ENCODE results near the gene PLAC1. TPM values are rescaled to one million over a fixed set of nuclear protein-coding genes. Genes with fewer than 3 reads are reported as not detected.

PLAC1 gene
- total RNA-seq, 1 experiment from 2014 or later = 2.7 TPM

DNA sequence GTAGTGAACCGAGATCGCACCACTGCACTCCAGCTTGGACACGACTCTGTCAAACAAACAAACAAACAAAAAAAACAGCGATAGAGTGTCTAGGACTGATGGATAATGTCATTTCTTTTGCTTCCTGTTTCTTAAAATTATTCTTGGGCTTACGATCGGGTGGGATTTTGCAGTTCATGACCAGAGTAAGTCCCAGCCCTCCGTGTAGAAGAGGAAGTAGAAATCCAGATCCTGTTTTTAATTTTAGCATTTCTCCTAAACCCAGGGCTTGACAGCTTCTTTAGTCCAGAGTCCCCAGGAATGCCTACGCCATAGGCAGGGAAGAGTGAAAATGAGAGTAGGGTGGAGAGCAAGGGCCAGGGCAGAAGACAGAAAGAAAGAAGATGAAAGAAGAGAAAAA lies 104.0 kb downstream of the PLAC1 start:
- Mint-ChIP-seq H3K27ac (ENCODE audit: unreplicated experiment) (no peak overlapping the region), H3K4me3 (ENCODE audit: unreplicated experiment) (no peak overlapping the region), H3K27me3 (ENCODE audit: insufficient read depth, unreplicated experiment) (no peaks in the 10 kb centered on the region), H3K9me3 (ENCODE audit: unreplicated experiment) (no peaks in the 10 kb centered on the region), H3K36me3 (ENCODE audit: insufficient read depth, unreplicated experiment) (peaks cover 9% of the 10 kb centered on the region), H3K4me1 (ENCODE audit: low read depth, unreplicated experiment) (no peaks in the 10 kb centered on the region)
- POLR2A ChIA-PET = no interaction called here
- no peak overlapping the region for H3K4me3 ChIP-seq (ENCODE audit: low read depth, low read length)
- no peaks in the 10 kb centered on the region for H3K27me3 ChIP-seq (replicated peaks; ENCODE audit: control insufficient read depth, insufficient read depth, low read length)
- CTCF ChIA-PET = no interaction called here
- DNase-seq = no peak
- H3K9me3 ChIP-seq = no peaks in the 10 kb centered on the region
- TF ChIP-seq CTCF (IDR thresholded peaks at IDR 0.05; ENCODE audit: insufficient read depth in 1 of 2, low read depth in 1 of 2, low read length in 1 of 2, severe bottlenecking in 1 of 2, unreplicated experiment in 1 of 2) = no peak
- BruUV-seq (replicated peaks) = no TSS peak
- no peaks in the 10 kb centered on the region; the same call in 1 of the 2 replicates for H3K4me1 ChIP-seq
- no peaks in the 10 kb centered on the region for H3K36me3 ChIP-seq (ENCODE audit: control insufficient read depth, insufficient read depth, low read length)
- intact Hi-C loops (cut with micrococcal nuclease; ENCODE audit: unreplicated experiment) = no loop called here

DNA sequence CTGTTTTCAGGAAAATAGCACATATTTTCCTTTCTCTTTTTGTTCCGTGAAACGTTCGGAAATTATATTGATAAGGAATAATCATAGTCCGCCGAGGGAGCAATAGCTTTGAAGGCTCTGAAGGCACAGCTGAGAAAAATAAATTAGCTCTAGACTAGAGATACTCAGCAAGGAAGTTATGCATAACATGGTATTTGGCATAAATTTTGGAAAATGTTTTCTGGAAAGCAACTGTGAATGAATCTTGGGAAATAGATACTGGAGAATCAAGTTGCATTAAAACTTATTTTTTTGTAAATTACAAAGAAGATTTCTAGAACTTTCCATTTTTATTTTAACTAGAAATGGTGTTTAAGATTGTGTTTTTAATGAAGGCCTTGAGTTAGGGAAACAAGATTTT lies 105.9 kb downstream of the PLAC1 start:
- Mint-ChIP-seq H3K4me1 (ENCODE audit: low read depth, unreplicated experiment) (no peaks in the 10 kb centered on the region), H3K9me3 (ENCODE audit: unreplicated experiment) (no peaks in the 10 kb centered on the region), H3K27ac (ENCODE audit: unreplicated experiment) (no peak overlapping the region), H3K4me3 (ENCODE audit: unreplicated experiment) (no peak overlapping the region), H3K27me3 (ENCODE audit: insufficient read depth, unreplicated experiment) (no peaks in the 10 kb centered on the region), H3K36me3 (ENCODE audit: insufficient read depth, unreplicated experiment) (peaks cover 12% of the 10 kb centered on the region)
- Histone ChIP-seq H3K4me1 (no peaks in the 10 kb centered on the region; the same call in 1 of the 2 replicates), H3K4me3 (ENCODE audit: low read depth, low read length) (no peak overlapping the region), H3K27me3 (replicated peaks; ENCODE audit: control insufficient read depth, insufficient read depth, low read length) (no peaks in the 10 kb centered on the region), H3K36me3 (ENCODE audit: control insufficient read depth, insufficient read depth, low read length) (no peaks in the 10 kb centered on the region), H3K9me3 (no peaks in the 10 kb centered on the region)
- ChIA-PET POLR2A (no interaction called here), CTCF (interaction anchor here (0.6 kb wide), 1 partner anchor 211 kb away, joined by 3 read pairs; no protein-coding TSS in a partner anchor)
- no peak for TF ChIP-seq CTCF (IDR thresholded peaks at IDR 0.05; ENCODE audit: insufficient read depth in 1 of 2, low read depth in 1 of 2, low read length in 1 of 2, severe bottlenecking in 1 of 2, unreplicated experiment in 1 of 2)
- BruUV-seq (replicated peaks) = no TSS peak
- intact Hi-C loops (cut with micrococcal nuclease; ENCODE audit: unreplicated experiment) = no loop called here
- DNase-seq = no peak

- DNase-seq = no peak
- Histone ChIP-seq H3K27me3 (replicated peaks; ENCODE audit: control insufficient read depth, insufficient read depth, low read length) (no peaks in the 10 kb centered on the region), H3K9me3 (no peaks in the 10 kb centered on the region), H3K4me1 (no peaks in the 10 kb centered on the region; the same call in 1 of the 2 replicates), H3K36me3 (ENCODE audit: control insufficient read depth, insufficient read depth, low read length) (no peaks in the 10 kb centered on the region), H3K4me3 (ENCODE audit: low read depth, low read length) (no peak overlapping the region)
- ChIA-PET POLR2A (no interaction called here), CTCF (no interaction called here)
- Mint-ChIP-seq H3K4me3 (ENCODE audit: unreplicated experiment) (no peak overlapping the region), H3K4me1 (ENCODE audit: low read depth, unreplicated experiment) (no peaks in the 10 kb centered on the region), H3K27me3 (ENCODE audit: insufficient read depth, unreplicated experiment) (no peaks in the 10 kb centered on the region), H3K27ac (ENCODE audit: unreplicated experiment) (no peak overlapping the region), H3K36me3 (ENCODE audit: insufficient read depth, unreplicated experiment) (peaks cover 12% of the 10 kb centered on the region), H3K9me3 (ENCODE audit: unreplicated experiment) (no peaks in the 10 kb centered on the region)
- intact Hi-C loops (cut with micrococcal nuclease; ENCODE audit: unreplicated experiment) = no loop called here
- no TSS peak for BruUV-seq (replicated peaks)
- TF ChIP-seq CTCF (IDR thresholded peaks at IDR 0.05; ENCODE audit: insufficient read depth in 1 of 2, low read depth in 1 of 2, low read length in 1 of 2, severe bottlenecking in 1 of 2, unreplicated experiment in 1 of 2) = no peak
Measured at GRCh38 chrX:134551376-134552048, 106.8 kb downstream of the PLAC1 start.

All from Caco-2 (cell line).